Thyroid gland (tissue), 4 donors: ENCODE data around the gene TSPAN5. TPM values are rescaled to one million over a fixed set of nuclear protein-coding genes. Genes with fewer than 3 reads are reported as not detected.
A peak's percentile ranks its signal among the peaks of the same experiment; 100 is the strongest.

ENCODE experiments used
- DNase-seq, 2 donors: peaks; one replicate each; pipeline ENCODE4 v3.0.0-alpha.2; 2019
- H3K27ac ChIP-seq, 3 donors: fragments of 200-600 bp; sonication (generic); 1 replicate in 2 of 3; 2 replicates in 1 of 3; pipeline ENCODE4 v1.5.1; 2016 to 2019; ENCODE audit warnings: mild to moderate bottlenecking in 1 of 3, moderate library complexity in 1 of 3
- H3K27me3 ChIP-seq: fragments of 200-600 bp; sonication (generic); one replicate; pipeline ENCODE4 v1.5.1; 2019
- H3K36me3 ChIP-seq, 2 donors: fragments of 200-600 bp; sonication (generic); one replicate each; pipeline ENCODE4 v1.5.1; 2016 to 2019
- H3K4me1 ChIP-seq, 2 donors: fragments of 200-600 bp; sonication (generic); one replicate each; pipeline ENCODE4 v1.5.1; 2017 to 2019
- H3K4me3 ChIP-seq, 3 donors: fragments of 200-600 bp; sonication (generic); replicated peaks in 1 of 3; 1 replicate in 2 of 3; 2 replicates in 1 of 3; pipeline ENCODE4 v1.5.1; 2016; ENCODE audit warnings: mild to moderate bottlenecking in 1 of 3
- H3K9me3 ChIP-seq: fragments of 200-600 bp; sonication (generic); one replicate; pipeline ENCODE4 v1.5.1; 2017
- POLR2A ChIP-seq, 2 donors: fragments of 450-650 bp; IDR thresholded peaks; one replicate each; pipeline ENCODE4 v1.6.1; 2017; ENCODE audit warnings: antibody characterized with exemption in 2 of 2, mild to moderate bottlenecking in 2 of 2, moderate library complexity in 1 of 2
- WGBS, 2 donors: methylation state at CpG; one replicate each; pipeline ENCODE4 v1.1.5; 2017; 5-methylcytosine and 5-hydroxymethylcytosine counted together
- intact Hi-C: fragments of 100-400 bp; cut with DNase I; formaldehyde crosslinking; loops from one replicate; pipeline ENCODE4 v1.15.1; 2023
- total RNA-seq, 4 donors: library from RNA; depleted of rRNA; stranded (reverse); fragments of >200 nt; gene quantifications; one replicate each; pipeline ENCODE4 v1.2.3, GENCODE V29; 2016
- TF ChIP-seq, protein P1 (sequence below), 6 experiments: fragments of 200-600 bp in 3 of 6; fragments of 450-650 bp in 3 of 6; sonication (generic) in 3 of 6; IDR thresholded peaks; one replicate each; pipeline ENCODE4 v1.5.1; 2016 to 2019; ENCODE audit warnings: antibody characterized with exemption in 6 of 6, mild to moderate bottlenecking in 2 of 6, inconsistent platforms in 1 of 6, moderate library complexity in 1 of 6

TSPAN5 gene
- total RNA-seq, 4 donors from 2014 or later: 26.4 to 48.0 (median 29.1) TPM

DNA sequence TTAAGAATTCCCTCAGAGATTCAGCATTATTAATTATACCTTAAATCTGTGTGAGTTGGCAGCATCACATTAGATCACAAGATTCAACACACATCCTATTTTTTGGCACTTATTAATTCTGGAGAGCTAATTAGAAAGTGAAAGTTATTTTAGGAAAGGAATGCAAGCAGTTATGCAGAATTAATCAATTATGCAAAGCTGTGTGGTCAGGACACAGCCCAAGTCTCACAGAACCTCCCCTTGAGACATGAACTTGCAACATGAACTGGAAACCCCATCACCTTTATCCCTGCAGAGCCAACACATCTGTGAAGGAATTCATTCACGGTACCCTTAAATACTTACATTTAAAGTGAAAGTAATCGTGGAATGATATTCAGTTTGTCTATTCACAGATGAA is 80.5 kb downstream of the TSPAN5 start:
- H3K4me3 ChIP-seq: no peak overlapping the region
- no peaks in the 10 kb centered on the region for H3K27me3 ChIP-seq

DNA sequence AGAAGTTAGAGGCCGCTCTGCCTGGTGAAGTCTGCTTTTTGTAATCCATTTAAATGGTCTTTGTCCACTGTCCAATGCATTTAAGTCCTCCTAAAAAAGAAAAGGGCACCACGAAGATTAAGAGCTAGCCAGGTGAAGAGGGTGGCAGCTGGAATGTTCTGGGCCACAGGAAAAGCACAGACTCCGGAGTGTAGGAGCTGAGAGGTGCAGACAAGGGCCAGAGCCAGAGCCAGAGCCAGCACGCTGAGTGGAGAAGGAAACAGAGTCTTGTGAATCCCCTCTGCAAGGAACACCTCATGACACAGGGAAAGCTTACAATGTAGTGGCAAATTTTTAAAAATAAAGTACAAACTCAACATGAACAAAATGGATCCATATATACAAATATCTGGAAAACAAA is 83.6 kb downstream of the TSPAN5 start:
- peak; percentile 50 for DNase-seq
- TF ChIP-seq, protein P1, sequence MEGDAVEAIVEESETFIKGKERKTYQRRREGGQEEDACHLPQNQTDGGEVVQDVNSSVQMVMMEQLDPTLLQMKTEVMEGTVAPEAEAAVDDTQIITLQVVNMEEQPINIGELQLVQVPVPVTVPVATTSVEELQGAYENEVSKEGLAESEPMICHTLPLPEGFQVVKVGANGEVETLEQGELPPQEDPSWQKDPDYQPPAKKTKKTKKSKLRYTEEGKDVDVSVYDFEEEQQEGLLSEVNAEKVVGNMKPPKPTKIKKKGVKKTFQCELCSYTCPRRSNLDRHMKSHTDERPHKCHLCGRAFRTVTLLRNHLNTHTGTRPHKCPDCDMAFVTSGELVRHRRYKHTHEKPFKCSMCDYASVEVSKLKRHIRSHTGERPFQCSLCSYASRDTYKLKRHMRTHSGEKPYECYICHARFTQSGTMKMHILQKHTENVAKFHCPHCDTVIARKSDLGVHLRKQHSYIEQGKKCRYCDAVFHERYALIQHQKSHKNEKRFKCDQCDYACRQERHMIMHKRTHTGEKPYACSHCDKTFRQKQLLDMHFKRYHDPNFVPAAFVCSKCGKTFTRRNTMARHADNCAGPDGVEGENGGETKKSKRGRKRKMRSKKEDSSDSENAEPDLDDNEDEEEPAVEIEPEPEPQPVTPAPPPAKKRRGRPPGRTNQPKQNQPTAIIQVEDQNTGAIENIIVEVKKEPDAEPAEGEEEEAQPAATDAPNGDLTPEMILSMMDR (IDR thresholded peaks at IDR 0.05): no peak
- TF ChIP-seq POLR2A (IDR thresholded peaks at IDR 0.05): no peak
- H3K27ac ChIP-seq: no peak overlapping the region
- H3K36me3 ChIP-seq: no peaks in the 10 kb centered on the region
- 62 to 68% methylated on average over 4 of the region's 4 CpGs for WGBS, 2 donors
- H3K9me3 ChIP-seq: no peaks in the 10 kb centered on the region
- intact Hi-C loops: no loop called here
- H3K4me3 ChIP-seq: no peak overlapping the region
- peaks cover 10 to 30% of the 10 kb centered on the region in 2 donors for H3K4me1 ChIP-seq
- H3K27me3 ChIP-seq: no peaks in the 10 kb centered on the region

More for the DNA sequence above, 80.5 kb downstream of the TSPAN5 start:
- Histone ChIP-seq H3K36me3 (no peaks in the 10 kb centered on the region), H3K4me1 (peaks cover 22 to 37% of the 10 kb centered on the region in 2 donors), H3K9me3 (no peaks in the 10 kb centered on the region), H3K27ac (no peak overlapping the region)
- no peak for TF ChIP-seq POLR2A (IDR thresholded peaks at IDR 0.05)
- TF ChIP-seq, protein P1 (IDR thresholded peaks at IDR 0.05): no peak
- WGBS, 2 donors: 51 to 70% methylated on average over 2 of the region's 2 CpGs
- intact Hi-C loops: no loop called here
- no peak for DNase-seq

DNA sequence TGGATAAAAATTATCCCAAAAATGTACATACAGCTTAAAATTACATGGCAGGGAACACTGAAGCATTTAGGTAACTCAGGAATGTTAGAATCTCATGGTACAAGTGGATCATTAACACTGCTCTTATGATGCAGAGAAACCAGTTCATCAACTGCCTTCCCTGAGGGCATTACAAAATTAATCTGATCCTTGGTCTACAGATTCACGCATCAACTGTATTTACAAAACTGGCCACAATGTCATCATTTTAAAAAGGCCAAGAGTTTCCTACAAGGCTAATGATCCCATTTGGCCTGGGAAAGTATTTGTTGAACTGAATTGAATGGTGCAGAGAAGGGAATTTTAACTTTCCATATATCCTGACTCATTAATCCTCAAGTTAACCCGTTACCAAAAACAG is 84.6 kb downstream of the TSPAN5 start:
- no peak for TF ChIP-seq POLR2A (IDR thresholded peaks at IDR 0.05)
- TF ChIP-seq, protein P1 (IDR thresholded peaks at IDR 0.05): no peak
- Histone ChIP-seq H3K27me3 (no peaks in the 10 kb centered on the region), H3K36me3 (no peaks in the 10 kb centered on the region), H3K9me3 (no peaks in the 10 kb centered on the region), H3K27ac (no peak overlapping the region), H3K4me3 (no peak overlapping the region), H3K4me1 (peaks cover 10 to 31% of the 10 kb centered on the region in 2 donors)
- WGBS, 2 donors: 82 to 83% methylated on average over 2 of the region's 2 CpGs
- DNase-seq: no peak
- intact Hi-C loops: no loop called here

DNA sequence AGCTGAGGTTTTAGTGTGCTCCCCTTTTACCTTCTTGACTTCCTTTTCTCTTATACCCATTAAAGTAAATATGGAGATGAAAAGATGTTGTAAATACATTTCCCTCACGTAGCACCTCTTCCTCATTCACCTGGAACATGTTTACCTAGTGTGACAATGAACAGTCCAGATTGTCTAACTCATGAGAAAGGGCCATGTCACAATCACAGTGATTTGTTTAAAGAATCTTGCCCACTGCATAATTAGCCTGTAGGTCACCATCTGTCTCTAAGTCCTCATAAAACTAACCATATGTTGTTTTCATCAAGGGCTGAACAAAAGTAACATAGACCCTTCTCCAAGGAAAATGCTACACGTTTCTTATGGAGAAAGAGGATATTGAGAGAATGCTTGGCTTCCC is 85.7 kb downstream of the TSPAN5 start:
- intact Hi-C loops: no loop called here
- no peak for TF ChIP-seq POLR2A (IDR thresholded peaks at IDR 0.05)
- TF ChIP-seq, protein P1 (IDR thresholded peaks at IDR 0.05): no peak
- H3K27me3 ChIP-seq: no peaks in the 10 kb centered on the region
- no peaks in the 10 kb centered on the region for H3K9me3 ChIP-seq
- no peaks in the 10 kb centered on the region for H3K36me3 ChIP-seq
- no peak for DNase-seq
- no peak overlapping the region for H3K4me3 ChIP-seq
- H3K27ac ChIP-seq: no peak overlapping the region
- H3K4me1 ChIP-seq: peaks cover 10 to 29% of the 10 kb centered on the region in 2 donors
- WGBS, 2 donors: 73 to 74% methylated on average over 2 of the region's 2 CpGs

DNA sequence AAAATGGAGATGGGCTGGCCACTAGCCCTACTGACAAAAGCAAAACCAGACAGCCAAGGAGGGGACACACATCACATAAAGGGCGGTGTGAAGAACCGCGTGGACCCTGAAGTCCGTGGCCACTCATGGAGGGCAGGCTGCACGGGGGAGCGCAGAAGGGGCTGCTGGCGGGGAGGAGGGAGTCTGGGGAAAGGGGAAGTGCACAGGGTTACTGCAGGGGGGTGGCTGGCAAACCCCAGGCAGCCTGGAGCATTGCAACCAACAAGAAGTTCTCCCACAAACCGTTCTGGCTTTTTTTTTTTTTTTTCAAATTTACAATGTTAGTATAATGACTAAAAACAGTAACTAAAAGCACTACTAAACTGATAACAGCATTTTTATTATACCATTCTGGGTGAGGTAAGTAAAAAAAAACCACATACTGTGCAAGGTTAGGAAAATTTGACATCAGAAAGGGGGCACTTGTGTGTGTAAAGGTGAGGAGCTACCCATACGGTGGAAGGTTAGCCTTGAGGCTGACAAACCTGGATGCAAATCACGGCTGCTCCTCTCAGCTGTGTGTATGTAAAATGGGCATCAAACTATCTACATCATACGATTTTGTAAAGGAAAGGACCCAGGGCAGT is 87.1 kb downstream of the TSPAN5 start:
- DNase-seq: no peak

More for the DNA sequence above, 87.1 kb downstream of the TSPAN5 start:
- TF ChIP-seq, protein P1 (IDR thresholded peaks at IDR 0.05): no peak
- TF ChIP-seq POLR2A (IDR thresholded peaks at IDR 0.05): no peak
- intact Hi-C loops: no loop called here
- no peaks in the 10 kb centered on the region for H3K9me3 ChIP-seq
- no peak overlapping the region for H3K4me3 ChIP-seq
- H3K36me3 ChIP-seq: no peaks in the 10 kb centered on the region
- WGBS, 2 donors: 89 to 93% methylated on average over 11 of the region's 11 CpGs
- peaks cover 10 to 29% of the 10 kb centered on the region in 2 donors for H3K4me1 ChIP-seq
- no peak overlapping the region for H3K27ac ChIP-seq
- H3K27me3 ChIP-seq: no peaks in the 10 kb centered on the region
